GM12878 (cell line): ENCODE data around the gene MTMR3. TPM values are rescaled to one million over a fixed set of nuclear protein-coding genes. Genes with fewer than 3 reads are reported as not detected.

Experiments used
- ATAC-seq: fragments of 200-7000 bp; cut with Tn5 transposase; 3 replicates; pipeline ENCODE4 v1.9.1; 2020; ENCODE audit warnings: mild to moderate bottlenecking, moderate library complexity
- BruUV-seq: library from RNA; stranded (reverse); fragments of 400-500 nt; replicated peaks from 2 replicates; lab custom pipeline; 2021; lab: Mats Ljungman, UMichigan
- CTCF ChIA-PET: fragments of 300-600 bp; sonication (Branson Sonifier 250); formaldehyde crosslinking; extraction: SDS; loops from one replicate; lab custom pipeline; 2021; ENCODE audit warnings: inconsistent platforms; lab: Yijun Ruan, JAX
- POLR2A ChIA-PET: fragments of 350-600 bp; formaldehyde crosslinking; extraction: SDS; loops from one replicate; lab custom pipeline; 2021; ENCODE audit warnings: inconsistent platforms; lab: Charles Lee
- RAD21 ChIA-PET: fragments of 300-600 bp; sonication (Branson Sonifier 250); formaldehyde crosslinking; loops from one replicate; lab custom pipeline; 2023; ENCODE audit warnings: antibody characterized with exemption; ENCODE audit not compliant: unreplicated experiment; lab: Charles Lee
- SMC1A ChIA-PET: fragments of 300-600 bp; sonication (Branson Sonifier 250); formaldehyde crosslinking; loops from one replicate; lab custom pipeline; 2023; ENCODE audit not compliant: unreplicated experiment, uncharacterized antibody; lab: Charles Lee
- DNase-seq: peaks from one replicate; pipeline ENCODE4 v3.0.0-alpha.2; 2011; ENCODE audit warnings: low read depth, low spot score
- FAIRE-seq: peaks from 3 replicates; lab custom pipeline; 2011; peaks lifted over from hg19 to GRCh38; lab: Jason Lieb, UNC
- H2AFZ ChIP-seq: 2 replicates; pipeline ENCODE4 v1.6.0; 2011; ENCODE audit warnings: low read depth, low read length, control low read depth; ENCODE audit not compliant: control insufficient read depth
- H3K27ac ChIP-seq: 2 replicates; pipeline ENCODE4 v1.5.1; 2011; ENCODE audit warnings: control low read depth; ENCODE audit not compliant: control insufficient read depth, insufficient read depth
- H3K27me3 ChIP-seq, 2 experiments: replicated peaks in 1 of 2; 2 replicates each; pipeline versions ENCODE4 v1.6.0 to v1.6.1; 2011; ENCODE audit warnings: low read length in 1 of 2; ENCODE audit not compliant: control insufficient read depth in 2 of 2, insufficient read depth in 2 of 2
- H3K36me3 ChIP-seq, 2 experiments: 2 replicates each; pipeline ENCODE4 v1.5.1; 2011; ENCODE audit warnings: low read length in 1 of 2; ENCODE audit not compliant: control insufficient read depth in 2 of 2, insufficient read depth in 2 of 2
- H3K4me1 ChIP-seq: 2 replicates; pipeline ENCODE4 v1.6.1; 2011; ENCODE audit warnings: mild to moderate bottlenecking, low read length, moderate library complexity, mixed read lengths; ENCODE audit not compliant: control insufficient read depth, insufficient read depth
- H3K4me2 ChIP-seq: 2 replicates; pipeline ENCODE4 v1.6.0; 2011; ENCODE audit warnings: control low read depth; ENCODE audit not compliant: control insufficient read depth, insufficient read depth
- H3K4me3 ChIP-seq: fragments of 200-600 bp; sonication (generic); 2 replicates; pipeline ENCODE4 v1.5.1; 2016
- H3K79me2 ChIP-seq: 2 replicates; pipeline ENCODE4 v1.6.0; 2011; ENCODE audit warnings: low read length; ENCODE audit not compliant: control insufficient read depth, insufficient read depth
- H3K9ac ChIP-seq: 2 replicates; pipeline ENCODE4 v1.8.0; 2011; ENCODE audit warnings: low read length, control low read depth, mixed read lengths; ENCODE audit not compliant: control insufficient read depth, insufficient read depth
- H3K9me3 ChIP-seq: replicated peaks from 3 replicates; pipeline ENCODE4 v1.5.1; 2011; ENCODE audit warnings: mild to moderate bottlenecking, low read length; ENCODE audit not compliant: control insufficient read depth, insufficient read depth
- H4K20me1 ChIP-seq: 2 replicates; pipeline ENCODE4 v1.6.0; 2011; ENCODE audit not compliant: control insufficient read depth, insufficient read depth
- ASH2L ChIP-seq: fragments of 300-600, 200-600 bp; sonication (generic); IDR thresholded peaks from 2 replicates; pipeline ENCODE4 v1.6.1; 2017; ENCODE audit warnings: low read depth, mild to moderate bottlenecking, borderline replicate concordance
- CBFB ChIP-seq: IDR thresholded peaks from 2 replicates; pipeline ENCODE4 v1.6.1; 2016; ENCODE audit warnings: antibody characterized with exemption, low read depth
- EED ChIP-seq: sonication (generic); IDR thresholded peaks from 2 replicates; pipeline ENCODE4 v1.6.1; 2016; ENCODE audit warnings: antibody characterized with exemption, low read depth
- HCFC1 ChIP-seq: fragments of 150-350 bp; IDR thresholded peaks from 2 replicates; pipeline ENCODE4 v1.6.1; 2014; ENCODE audit warnings: low read length
- HDGF ChIP-seq: fragments of 450-650 bp; IDR thresholded peaks from 2 replicates; pipeline ENCODE4 v1.6.1; 2016; ENCODE audit warnings: antibody characterized with exemption
- MYC ChIP-seq: IDR thresholded peaks from 2 replicates; pipeline ENCODE4 v1.6.1; 2011; ENCODE audit warnings: mild to moderate bottlenecking, low read length, moderate library complexity, inconsistent platforms; ENCODE audit not compliant: insufficient read depth, insufficient replicate concordance, insufficient read length, severe bottlenecking
- PAX8 ChIP-seq: fragments of 450-650 bp; IDR thresholded peaks from 2 replicates; pipeline ENCODE4 v1.6.1; 2017; ENCODE audit warnings: mild to moderate bottlenecking, moderate library complexity
- PML ChIP-seq: IDR thresholded peaks from 2 replicates; pipeline ENCODE4 v1.6.1; 2012; ENCODE audit warnings: low read length, inconsistent platforms
- RAD21 ChIP-seq: IDR thresholded peaks from 2 replicates; pipeline ENCODE4 v1.6.1; 2011; ENCODE audit warnings: mild to moderate bottlenecking, low read depth, low read length, moderate library complexity; ENCODE audit not compliant: insufficient read depth
- SREBF2 ChIP-seq: IDR thresholded peaks from 2 replicates; pipeline ENCODE4 v1.6.1; 2012; ENCODE audit warnings: mild to moderate bottlenecking, low read length
- SRF ChIP-seq, 2 experiments: IDR thresholded peaks; 2 replicates each; pipeline ENCODE4 v1.6.1; 2011; ENCODE audit warnings: low read depth in 2 of 2, low read length in 2 of 2, mild to moderate bottlenecking in 1 of 2, moderate library complexity in 1 of 2
- WGBS: methylation state at CpG from one replicate; pipeline ENCODE4 v1.1.6; 2016; ENCODE audit warnings: low lambda C conversion rate; ENCODE audit not compliant: insufficient replicate concordance, insufficient coverage; ENCODE audit errors: missing lambda C conversion rate; 5-methylcytosine and 5-hydroxymethylcytosine counted together
- in situ Hi-C: fragments of 300-500 bp; cut with MboI; formaldehyde crosslinking; loops from 9 replicates; pipeline ENCODE4 v1.14.3; 2018; ENCODE audit warnings: mixed read lengths
- intact Hi-C: fragments of 100-400 bp; cut with micrococcal nuclease; formaldehyde crosslinking; loops from one replicate; pipeline ENCODE4 v1.14.2; 2022; ENCODE audit not compliant: unreplicated experiment
- polyA plus RNA-seq, 11 experiments: library from polyadenylated mRNA; depleted of rRNA in 4 of 11; unstranded in 6 of 11; stranded (reverse) in 5 of 11; fragments of >200 nt; fragmentation: Nextera tagmentation in 4 of 11; fragmentation: Illumina TruSeq in 1 of 11; extraction: Ambion mirVana in 4 of 11; extraction: Trizol in 1 of 11; gene quantifications; 1 replicate in 1 of 11; 2 replicates in 10 of 11; pipeline versions ENCODE4 v1.2.1 to v1.2.3, GENCODE V29; 2011 to 2016; ENCODE audit warnings: inconsistent platforms in 2 of 11, missing spikeins in 2 of 11, low read depth in 1 of 11
- total RNA-seq, 4 experiments: library from RNA; depleted of rRNA in 3 of 4; stranded (reverse); fragments of >200 nt in 3 of 4; fragmentation: Illumina TruSeq in 1 of 4; extraction: Trizol in 1 of 4; gene quantifications; 2 replicates each; pipeline versions ENCODE4 v1.2.1 to v1.2.3, GENCODE V29; 2013 to 2021
- TF ChIP-seq, protein P1 (sequence below): fragments of 450-650 bp; formaldehyde crosslinking; IDR thresholded peaks from 2 replicates; pipeline ENCODE4 v1.5.0; 2022; ENCODE audit warnings: mild to moderate bottlenecking, missing genetic modification characterization
- TF ChIP-seq, protein P2 (sequence below), 3 experiments: IDR thresholded peaks in 2 of 3; conservative IDR thresholded peaks in 1 of 3; 2 replicates each; pipeline ENCODE4 v1.5.1; 2011; ENCODE audit warnings: low read depth in 3 of 3, low read length in 3 of 3, mild to moderate bottlenecking in 3 of 3, control low read depth in 2 of 3, moderate library complexity in 2 of 3, inconsistent platforms in 1 of 3, mixed read lengths in 1 of 3; ENCODE audit not compliant: control insufficient read depth in 2 of 3, insufficient read depth in 1 of 3; ENCODE audit errors: extremely low read depth in 1 of 3
- TF ChIP-seq, protein P3 (sequence below): fragments of 450-650 bp; IDR thresholded peaks from 2 replicates; pipeline ENCODE4 v1.6.1; 2016; ENCODE audit warnings: mild to moderate bottlenecking, moderate library complexity, borderline replicate concordance

Gene MTMR3
- total and polyA plus RNA-seq, 10 of the 15 experiments (the other 5 are each of a cell fraction or from before 2014, with no cell fraction given) = 1.4 to 23.7 (median 10.6) TPM

DNA sequence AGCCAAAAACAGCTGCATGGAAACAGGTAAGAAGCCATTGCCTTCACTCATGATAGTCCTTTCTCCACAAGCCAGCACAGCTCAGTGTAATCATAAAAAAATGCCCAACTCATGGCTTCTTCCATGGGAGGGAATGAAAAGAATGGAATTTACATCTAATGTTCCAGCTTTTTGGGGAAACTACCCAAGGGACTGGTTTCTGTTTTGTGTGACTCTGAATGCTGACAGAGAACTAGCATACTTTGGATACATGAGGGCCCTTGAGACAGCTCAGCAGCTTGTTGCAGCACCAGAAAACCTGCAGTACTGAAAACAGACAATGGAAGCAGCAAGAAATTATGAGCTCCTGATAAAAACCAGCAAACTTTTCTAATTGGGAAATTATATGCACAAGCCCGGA is 173.0 kb downstream of the MTMR3 start:
- CTCF ChIA-PET = interaction anchor here (1.2 kb wide), 1 partner anchor 419 kb away, joined by 4 read pairs; no protein-coding TSS in a partner anchor
- intact Hi-C loops = no loop called here

More for the DNA sequence above, 173.0 kb downstream of the MTMR3 start:
- Histone ChIP-seq H2AFZ (no peak overlapping the region), H3K9ac (no peak overlapping the region), H3K36me3 (no peaks in the 10 kb centered on the region), H3K4me3 (no peak overlapping the region), H3K27ac (no peak overlapping the region), H3K4me1 (no peaks in the 10 kb centered on the region), H3K9me3 (peaks cover 2% of the 10 kb centered on the region; the same call in 1 of the 3 replicates), H3K79me2 (no peaks in the 10 kb centered on the region), H4K20me1 (no peaks in the 10 kb centered on the region), H3K27me3 (no peaks in the 10 kb centered on the region), H3K4me2 (no peak overlapping the region)
- FAIRE-seq (no peak), ATAC-seq (no peak), DNase-seq (no peak)
- no TSS peak for BruUV-seq
- in situ Hi-C loops = no loop called here
- POLR2A ChIA-PET = no interaction called here
- 90% methylated on average over 1 of the region's 1 CpG for whole genome bisulfite sequencing
- SMC1A ChIA-PET = interaction anchor here (0.7 to 1.3 kb wide), 2 partner anchors 13 to 887 kb away, joined by 3 to 4 read pairs; no protein-coding TSS in a partner anchor
- TF ChIP-seq, protein P1, sequence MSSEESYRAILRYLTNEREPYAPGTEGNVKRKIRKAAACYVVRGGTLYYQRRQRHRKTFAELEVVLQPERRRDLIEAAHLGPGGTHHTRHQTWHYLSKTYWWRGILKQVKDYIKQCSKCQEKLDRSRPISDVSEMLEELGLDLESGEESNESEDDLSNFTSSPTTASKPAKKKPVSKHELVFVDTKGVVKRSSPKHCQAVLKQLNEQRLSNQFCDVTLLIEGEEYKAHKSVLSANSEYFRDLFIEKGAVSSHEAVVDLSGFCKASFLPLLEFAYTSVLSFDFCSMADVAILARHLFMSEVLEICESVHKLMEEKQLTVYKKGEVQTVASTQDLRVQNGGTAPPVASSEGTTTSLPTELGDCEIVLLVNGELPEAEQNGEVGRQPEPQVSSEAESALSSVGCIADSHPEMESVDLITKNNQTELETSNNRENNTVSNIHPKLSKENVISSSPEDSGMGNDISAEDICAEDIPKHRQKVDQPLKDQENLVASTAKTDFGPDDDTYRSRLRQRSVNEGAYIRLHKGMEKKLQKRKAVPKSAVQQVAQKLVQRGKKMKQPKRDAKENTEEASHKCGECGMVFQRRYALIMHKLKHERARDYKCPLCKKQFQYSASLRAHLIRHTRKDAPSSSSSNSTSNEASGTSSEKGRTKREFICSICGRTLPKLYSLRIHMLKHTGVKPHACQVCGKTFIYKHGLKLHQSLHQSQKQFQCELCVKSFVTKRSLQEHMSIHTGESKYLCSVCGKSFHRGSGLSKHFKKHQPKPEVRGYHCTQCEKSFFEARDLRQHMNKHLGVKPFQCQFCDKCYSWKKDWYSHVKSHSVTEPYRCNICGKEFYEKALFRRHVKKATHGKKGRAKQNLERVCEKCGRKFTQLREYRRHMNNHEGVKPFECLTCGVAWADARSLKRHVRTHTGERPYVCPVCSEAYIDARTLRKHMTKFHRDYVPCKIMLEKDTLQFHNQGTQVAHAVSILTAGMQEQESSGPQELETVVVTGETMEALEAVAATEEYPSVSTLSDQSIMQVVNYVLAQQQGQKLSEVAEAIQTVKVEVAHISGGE (CRISPR knock-in tag) = no peak
- TF ChIP-seq SRF (IDR thresholded peaks at IDR 0.05; ENCODE audit: low read depth in 2 of 2, low read length in 2 of 2) (no peak), EED (no peak), ASH2L (no peak), MYC (no peak), SREBF2 (no peak), HCFC1 (no peak), PAX8 (no peak), CBFB (no peak), HDGF (no peak), PML (no peak), RAD21 (no peak)
- TF ChIP-seq, protein P2, sequence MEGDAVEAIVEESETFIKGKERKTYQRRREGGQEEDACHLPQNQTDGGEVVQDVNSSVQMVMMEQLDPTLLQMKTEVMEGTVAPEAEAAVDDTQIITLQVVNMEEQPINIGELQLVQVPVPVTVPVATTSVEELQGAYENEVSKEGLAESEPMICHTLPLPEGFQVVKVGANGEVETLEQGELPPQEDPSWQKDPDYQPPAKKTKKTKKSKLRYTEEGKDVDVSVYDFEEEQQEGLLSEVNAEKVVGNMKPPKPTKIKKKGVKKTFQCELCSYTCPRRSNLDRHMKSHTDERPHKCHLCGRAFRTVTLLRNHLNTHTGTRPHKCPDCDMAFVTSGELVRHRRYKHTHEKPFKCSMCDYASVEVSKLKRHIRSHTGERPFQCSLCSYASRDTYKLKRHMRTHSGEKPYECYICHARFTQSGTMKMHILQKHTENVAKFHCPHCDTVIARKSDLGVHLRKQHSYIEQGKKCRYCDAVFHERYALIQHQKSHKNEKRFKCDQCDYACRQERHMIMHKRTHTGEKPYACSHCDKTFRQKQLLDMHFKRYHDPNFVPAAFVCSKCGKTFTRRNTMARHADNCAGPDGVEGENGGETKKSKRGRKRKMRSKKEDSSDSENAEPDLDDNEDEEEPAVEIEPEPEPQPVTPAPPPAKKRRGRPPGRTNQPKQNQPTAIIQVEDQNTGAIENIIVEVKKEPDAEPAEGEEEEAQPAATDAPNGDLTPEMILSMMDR (IDR thresholded peaks at IDR 0.05 in 2 of 3, conservative IDR thresholded peaks at IDR 0.05 in 1 of 3; ENCODE audit: control insufficient read depth in 2 of 3, extremely low read depth in 1 of 3, insufficient read depth in 1 of 3, low read depth in 3 of 3, low read length in 3 of 3) = no peak
- TF ChIP-seq, protein P3, sequence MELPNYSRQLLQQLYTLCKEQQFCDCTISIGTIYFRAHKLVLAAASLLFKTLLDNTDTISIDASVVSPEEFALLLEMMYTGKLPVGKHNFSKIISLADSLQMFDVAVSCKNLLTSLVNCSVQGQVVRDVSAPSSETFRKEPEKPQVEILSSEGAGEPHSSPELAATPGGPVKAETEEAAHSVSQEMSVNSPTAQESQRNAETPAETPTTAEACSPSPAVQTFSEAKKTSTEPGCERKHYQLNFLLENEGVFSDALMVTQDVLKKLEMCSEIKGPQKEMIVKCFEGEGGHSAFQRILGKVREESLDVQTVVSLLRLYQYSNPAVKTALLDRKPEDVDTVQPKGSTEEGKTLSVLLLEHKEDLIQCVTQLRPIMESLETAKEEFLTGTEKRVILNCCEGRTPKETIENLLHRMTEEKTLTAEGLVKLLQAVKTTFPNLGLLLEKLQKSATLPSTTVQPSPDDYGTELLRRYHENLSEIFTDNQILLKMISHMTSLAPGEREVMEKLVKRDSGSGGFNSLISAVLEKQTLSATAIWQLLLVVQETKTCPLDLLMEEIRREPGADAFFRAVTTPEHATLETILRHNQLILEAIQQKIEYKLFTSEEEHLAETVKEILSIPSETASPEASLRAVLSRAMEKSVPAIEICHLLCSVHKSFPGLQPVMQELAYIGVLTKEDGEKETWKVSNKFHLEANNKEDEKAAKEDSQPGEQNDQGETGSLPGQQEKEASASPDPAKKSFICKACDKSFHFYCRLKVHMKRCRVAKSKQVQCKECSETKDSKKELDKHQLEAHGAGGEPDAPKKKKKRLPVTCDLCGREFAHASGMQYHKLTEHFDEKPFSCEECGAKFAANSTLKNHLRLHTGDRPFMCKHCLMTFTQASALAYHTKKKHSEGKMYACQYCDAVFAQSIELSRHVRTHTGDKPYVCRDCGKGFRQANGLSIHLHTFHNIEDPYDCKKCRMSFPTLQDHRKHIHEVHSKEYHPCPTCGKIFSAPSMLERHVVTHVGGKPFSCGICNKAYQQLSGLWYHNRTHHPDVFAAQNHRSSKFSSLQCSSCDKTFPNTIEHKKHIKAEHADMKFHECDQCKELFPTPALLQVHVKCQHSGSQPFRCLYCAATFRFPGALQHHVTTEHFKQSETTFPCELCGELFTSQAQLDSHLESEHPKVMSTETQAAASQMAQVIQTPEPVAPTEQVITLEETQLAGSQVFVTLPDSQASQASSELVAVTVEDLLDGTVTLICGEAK = no peak
- RAD21 ChIA-PET = no interaction called here
